Prostate gland (tissue), 2 donors: ENCODE measurements around the gene AGO4. TPM values are rescaled to one million over a fixed set of nuclear protein-coding genes. Genes with fewer than 3 reads are reported as not detected.
"Not testable (repeated sequence)": the region's sequence is repeated elsewhere in the genome, so short reads cannot be mapped to it uniquely, and the experiment has no call there.

ENCODE experiments used
- DNase-seq: peaks from one replicate; pipeline ENCODE4 v3.0.0-alpha.2; 2019; ENCODE audit warnings: low spot score
- H3K27ac ChIP-seq, 2 donors: fragments of 200-600 bp; sonication (generic); 2 replicates each; pipeline ENCODE4 v1.5.1; 2017 to 2019
- H3K27me3 ChIP-seq: fragments of 200-600 bp; sonication (generic); replicated peaks from 2 replicates; pipeline ENCODE4 v1.5.1; 2019; ENCODE audit not compliant: insufficient read depth
- H3K36me3 ChIP-seq, 2 donors: fragments of 200-600 bp; sonication (generic); 1 replicate in 1 of 2; 2 replicates in 1 of 2; pipeline versions ENCODE4 v1.5.1 to v1.8.1; 2017 to 2019
- H3K4me1 ChIP-seq: fragments of 200-600 bp; sonication (generic); replicated peaks from 2 replicates; pipeline ENCODE4 v1.5.1; 2019
- H3K4me3 ChIP-seq, 2 donors: fragments of 200-600 bp; sonication (generic); 2 replicates each; pipeline ENCODE4 v1.5.1; 2017 to 2019
- H3K9me3 ChIP-seq: fragments of 200-600 bp; sonication (generic); 2 replicates; pipeline ENCODE4 v1.5.1; 2017
- POLR2A ChIP-seq: fragments of 450-650 bp; IDR thresholded peaks from one replicate; pipeline ENCODE4 v1.6.1; 2016; ENCODE audit warnings: antibody characterized with exemption, mild to moderate bottlenecking
- POLR2AphosphoS5 ChIP-seq: sonication (generic); formaldehyde crosslinking; IDR thresholded peaks from one replicate; pipeline ENCODE4 v1.6.1; 2017; ENCODE audit warnings: antibody characterized with exemption
- WGBS: methylation state at CpG from one replicate; pipeline ENCODE4 v1.1.5; 2018; 5-methylcytosine and 5-hydroxymethylcytosine counted together
- intact Hi-C: fragments of 100-400 bp; cut with DNase I; formaldehyde crosslinking; loops from one replicate; pipeline ENCODE4 v1.14.2; 2022
- total RNA-seq, 2 donors: library from RNA; depleted of rRNA; stranded (reverse); fragments of >200 nt; gene quantifications; one replicate each; pipeline ENCODE4 v1.1.0, GENCODE V29; 2016
- TF ChIP-seq, protein P1 (sequence below), 4 experiments: fragments of 200-600 bp in 2 of 4; fragments of 450-650 bp in 2 of 4; sonication (generic) in 2 of 4; IDR thresholded peaks; 1 replicate in 3 of 4; 2 replicates in 1 of 4; pipeline ENCODE4 v1.5.1; 2016 to 2019; ENCODE audit warnings: antibody characterized with exemption in 4 of 4, mild to moderate bottlenecking in 2 of 4, moderate library complexity in 2 of 4

Gene AGO4
- total RNA-seq, 2 donors from 2014 or later, result 11.7 to 15.2 TPM

DNA sequence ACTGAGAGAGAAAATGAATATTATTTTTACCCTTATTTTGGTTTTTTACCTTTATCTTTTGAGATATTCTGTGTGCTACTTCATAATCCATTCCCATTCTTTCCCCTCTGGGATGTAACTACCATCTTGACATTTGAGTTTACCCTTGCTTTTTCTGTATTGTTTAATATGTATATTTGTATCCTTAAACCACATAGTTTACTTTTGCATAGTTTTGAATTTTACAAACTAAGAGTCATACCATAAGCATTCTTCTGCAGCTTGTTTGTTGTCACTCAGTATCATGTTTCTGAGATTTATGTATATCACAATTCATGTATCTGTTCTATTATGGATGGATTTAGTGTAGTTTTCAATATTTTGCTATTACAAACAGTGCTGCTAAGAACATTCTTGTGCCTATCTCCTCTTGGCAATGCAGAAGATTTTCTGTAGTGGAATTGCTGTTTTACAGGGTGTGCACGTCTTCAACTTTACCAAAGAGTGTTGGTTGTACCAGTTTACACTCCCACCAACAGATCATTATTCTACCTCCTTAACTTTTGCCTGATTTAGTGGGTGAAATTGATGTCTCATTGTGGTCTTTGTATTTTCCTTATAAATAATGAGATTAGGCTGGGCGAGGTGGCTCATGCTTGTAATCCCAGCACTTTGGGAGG, 63.0 kb downstream of the AGO4 start:
- H3K27me3 ChIP-seq, result no peaks in the 10 kb centered on the region

DNA sequence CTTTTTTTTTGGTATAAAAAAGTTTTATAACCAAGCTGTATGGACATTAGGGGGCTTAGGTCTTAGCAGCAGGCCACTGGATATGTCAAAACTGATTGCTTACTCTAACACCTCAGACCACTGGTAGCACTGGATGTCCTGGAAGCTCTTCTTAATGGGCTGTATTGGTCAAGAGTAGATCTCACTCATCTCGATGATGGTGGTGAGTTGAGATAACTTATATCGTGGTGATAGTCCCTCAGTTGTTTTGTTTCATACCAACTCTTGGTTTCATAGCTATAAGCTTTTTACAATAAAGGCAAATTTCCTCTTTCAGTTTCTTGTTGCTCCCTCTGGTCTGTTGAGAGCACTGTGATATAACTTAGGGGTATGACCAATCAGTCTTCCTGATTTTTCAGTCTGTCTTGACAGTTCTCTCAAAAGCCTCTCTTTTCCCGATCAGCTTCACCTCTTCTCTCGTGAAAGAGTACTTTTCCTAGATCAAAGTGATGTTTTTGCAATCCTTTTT, 65.5 kb downstream of the AGO4 start:
- Histone ChIP-seq H3K36me3 (no peaks in the 10 kb centered on the region), H3K27me3 (no peaks in the 10 kb centered on the region), H3K4me3 (no peak overlapping the region), H3K9me3 (no peaks in the 10 kb centered on the region), H3K27ac (no peak overlapping the region), H3K4me1 (no peaks in the 10 kb centered on the region)
- no peak for TF ChIP-seq POLR2A
- TF ChIP-seq POLR2AphosphoS5, result no peak
- TF ChIP-seq, protein P1, sequence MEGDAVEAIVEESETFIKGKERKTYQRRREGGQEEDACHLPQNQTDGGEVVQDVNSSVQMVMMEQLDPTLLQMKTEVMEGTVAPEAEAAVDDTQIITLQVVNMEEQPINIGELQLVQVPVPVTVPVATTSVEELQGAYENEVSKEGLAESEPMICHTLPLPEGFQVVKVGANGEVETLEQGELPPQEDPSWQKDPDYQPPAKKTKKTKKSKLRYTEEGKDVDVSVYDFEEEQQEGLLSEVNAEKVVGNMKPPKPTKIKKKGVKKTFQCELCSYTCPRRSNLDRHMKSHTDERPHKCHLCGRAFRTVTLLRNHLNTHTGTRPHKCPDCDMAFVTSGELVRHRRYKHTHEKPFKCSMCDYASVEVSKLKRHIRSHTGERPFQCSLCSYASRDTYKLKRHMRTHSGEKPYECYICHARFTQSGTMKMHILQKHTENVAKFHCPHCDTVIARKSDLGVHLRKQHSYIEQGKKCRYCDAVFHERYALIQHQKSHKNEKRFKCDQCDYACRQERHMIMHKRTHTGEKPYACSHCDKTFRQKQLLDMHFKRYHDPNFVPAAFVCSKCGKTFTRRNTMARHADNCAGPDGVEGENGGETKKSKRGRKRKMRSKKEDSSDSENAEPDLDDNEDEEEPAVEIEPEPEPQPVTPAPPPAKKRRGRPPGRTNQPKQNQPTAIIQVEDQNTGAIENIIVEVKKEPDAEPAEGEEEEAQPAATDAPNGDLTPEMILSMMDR (IDR thresholded peaks at IDR 0.05), result no peak
- intact Hi-C loops, result no loop called here
- WGBS, result 84% methylated on average over 4 of the region's 4 CpGs
- DNase-seq, result no peak

More for the DNA sequence above, 63.0 kb downstream of the AGO4 start:
- no peak overlapping the region for H3K4me3 ChIP-seq
- TF ChIP-seq POLR2A (no peak), POLR2AphosphoS5 (no peak)
- TF ChIP-seq, protein P1 (IDR thresholded peaks at IDR 0.05), result no peak
- no peaks in the 10 kb centered on the region for H3K36me3 ChIP-seq
- H3K4me1 ChIP-seq, result no peaks in the 10 kb centered on the region
- no peak overlapping the region for H3K27ac ChIP-seq
- WGBS, result 87% methylated on average over 2 of the region's 2 CpGs
- intact Hi-C loops, result no loop called here
- no peaks in the 10 kb centered on the region for H3K9me3 ChIP-seq
- DNase-seq, result no peak

DNA sequence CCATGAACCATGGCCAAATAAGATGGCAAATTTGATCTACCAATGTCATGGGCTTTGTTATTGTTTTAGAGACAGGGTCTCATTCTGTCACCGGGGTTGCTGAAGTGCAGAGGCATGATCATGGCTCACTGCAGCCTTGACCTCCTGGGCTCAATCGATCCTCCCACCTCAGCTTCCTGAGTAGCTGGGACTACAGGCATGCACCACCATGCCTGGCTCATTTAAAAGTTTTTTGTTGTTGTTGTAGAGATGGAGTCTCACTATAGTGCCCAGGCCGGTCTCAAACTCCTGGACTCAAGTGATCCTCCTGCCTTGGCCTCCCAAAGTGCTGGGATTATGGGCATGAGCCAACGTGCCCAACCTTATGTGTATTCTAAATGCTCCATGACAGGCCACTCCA, 66.3 kb downstream of the AGO4 start:
- DNase-seq, H3K4me1 ChIP-seq, intact Hi-C loops, H3K27ac ChIP-seq, H3K4me3 ChIP-seq, H3K27me3 ChIP-seq, H3K9me3 ChIP-seq, H3K36me3 ChIP-seq: not testable (repeated sequence)
- WGBS, result 94% methylated on average over 4 of the region's 4 CpGs

DNA sequence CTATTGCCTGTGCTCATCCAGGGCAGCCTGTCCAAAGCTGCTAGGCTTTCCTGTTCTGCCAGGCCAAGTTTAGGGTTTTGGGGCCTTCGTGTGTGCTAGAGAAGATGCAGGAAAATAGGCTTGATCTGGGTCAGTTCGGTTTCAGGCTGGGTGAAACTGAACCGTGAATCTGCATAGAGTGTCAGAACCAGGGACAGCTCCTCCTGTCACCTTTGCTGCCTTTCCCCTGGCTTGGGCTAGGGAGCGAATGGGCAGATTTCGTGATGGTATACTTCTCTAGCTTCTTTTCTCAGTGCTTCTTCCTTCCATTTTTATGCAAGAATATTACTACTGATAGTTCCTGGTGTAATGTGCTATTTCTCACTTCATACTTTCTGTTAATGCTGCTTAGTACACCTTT, 69.2 kb downstream of the AGO4 start:
- WGBS, result 39% methylated on average over 5 of the region's 5 CpGs
- intact Hi-C loops, result no loop called here
- Histone ChIP-seq H3K4me1 (no peaks in the 10 kb centered on the region), H3K27ac (no peak overlapping the region), H3K36me3 (no peaks in the 10 kb centered on the region), H3K4me3 (no peak overlapping the region), H3K9me3 (no peaks in the 10 kb centered on the region), H3K27me3 (no peaks in the 10 kb centered on the region)
- no peak for DNase-seq
- TF ChIP-seq, protein P1 (IDR thresholded peaks at IDR 0.05), result no peak
- no peak for TF ChIP-seq POLR2A
- no peak for TF ChIP-seq POLR2AphosphoS5

DNA sequence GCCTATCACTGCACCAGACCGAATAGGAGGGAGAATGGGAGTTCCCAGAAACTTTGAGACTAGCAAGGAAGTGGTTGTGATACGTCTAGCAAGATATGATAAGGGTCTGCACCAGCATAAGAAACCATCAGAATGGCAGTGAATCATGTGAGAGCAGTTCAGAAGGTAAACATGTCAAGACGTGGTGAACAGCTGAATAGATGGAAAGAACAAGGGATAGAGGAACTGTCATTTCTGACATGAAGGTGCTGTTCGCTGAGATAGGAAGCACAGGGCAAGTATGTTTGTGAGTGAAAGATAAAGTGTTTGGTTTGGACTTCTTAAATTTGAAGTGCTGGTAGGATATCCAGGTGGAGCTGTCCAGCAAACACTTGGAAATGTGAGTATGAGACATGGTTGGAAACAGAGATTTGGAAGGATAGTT, 74.0 kb downstream of the AGO4 start:
- DNase-seq, result no peak
- Histone ChIP-seq H3K27ac (no peak overlapping the region), H3K4me3 (no peak overlapping the region), H3K9me3 (no peaks in the 10 kb centered on the region), H3K27me3 (no peaks in the 10 kb centered on the region), H3K36me3 (no peaks in the 10 kb centered on the region), H3K4me1 (peaks cover 3% of the 10 kb centered on the region)
- TF ChIP-seq POLR2A (no peak), POLR2AphosphoS5 (no peak)
- TF ChIP-seq, protein P1 (IDR thresholded peaks at IDR 0.05), result no peak
- intact Hi-C loops, result loop anchor here (5.0 kb wide), 1 partner anchor 205 kb away; the partner anchor contains the start of gene ADPRS
- 53% methylated on average over 4 of the region's 4 CpGs for WGBS
